Measurements from ENCODE around the gene PSEN1. TPM values are rescaled to one million over a fixed set of nuclear protein-coding genes. Genes with fewer than 3 reads are reported as not detected.

The PSEN1 gene
- total RNA-seq (10 to 100 TPM; 33.4 to 48.8 (median 44.0) TPM), polyA plus RNA-seq (10 to 100 TPM; 21.7 to 73.1 TPM)
- long read RNA-seq, donor 1, full-length matches to known transcripts: 90 of 124 reads
- long read RNA-seq, donor 1, partial matches to known transcripts: 12 of 124 reads
- long read RNA-seq, donor 1, other reads (novel, unspliced or antisense): 22 of 124 reads
- long read RNA-seq, donor 2, full-length matches to known transcripts: 15 of 15 reads
- long read RNA-seq, donor 2, partial matches to known transcripts: 0 of 15 reads
- long read RNA-seq, donor 2, other reads (novel, unspliced or antisense): 0 of 15 reads
- long read RNA-seq, donor 3, full-length matches to known transcripts: 51 of 69 reads
- long read RNA-seq, donor 3, partial matches to known transcripts: 3 of 69 reads
- long read RNA-seq, donor 3, other reads (novel, unspliced or antisense): 15 of 69 reads

GRCh38 chr14:73136387-73137225 lies at the start of gene PSEN1:
Gene PSEN1 (plus strand): TSS chr14:73136507. CDS start chr14:73148020, 11,513 bp downstream.
- peaks cover 13% of the 10 kb centered on the region for H3K4me1 ChIP-seq (ENCODE audit: insufficient read depth)
- H3K4me3 ChIP-seq: peak within 1 kb of the TSS; percentile 89
- H3K27me3 ChIP-seq: no peaks in the 10 kb centered on the region
- H3K36me3 ChIP-seq: no peaks in the 10 kb centered on the region
- TF ChIP-seq POLR2A (IDR thresholded peaks at IDR 0.05) (peak; percentile 81), EP300 (IDR thresholded peaks at IDR 0.05) (no peak)
- intact Hi-C loops (cut with DNase I): no loop called here
- 1% methylated on average over 53 to 71 of the region's 71 CpGs for WGBS, 3 donors
- no peaks in the 10 kb centered on the region for H3K9me3 ChIP-seq
- H3K27ac ChIP-seq: peak within 1 kb of the TSS; percentile 79 to 81
- peak; percentile 94 to 99 (median 98) for DNase-seq

GRCh38 chr14:73091044-73091443 lies 45.3 kb upstream of the PSEN1 start:
- no peak overlapping the region for H3K4me3 ChIP-seq
- no peak for TF ChIP-seq CTCF (IDR thresholded peaks at IDR 0.05)
- TF ChIP-seq POLR2A (IDR thresholded peaks at IDR 0.05): no peak
- no peak for TF ChIP-seq EP300 (IDR thresholded peaks at IDR 0.05)
- H3K9me3 ChIP-seq: no peaks in the 10 kb centered on the region
- H3K27me3 ChIP-seq: no peaks in the 10 kb centered on the region
- H3K4me1 ChIP-seq (ENCODE audit: insufficient read depth): no peaks in the 10 kb centered on the region
- intact Hi-C loops (cut with DNase I): no loop called here
- no peaks in the 10 kb centered on the region for H3K36me3 ChIP-seq
- DNase-seq: no peak
- H3K27ac ChIP-seq: no peak overlapping the region
- WGBS, 3 donors: 92 to 97% (median 94%) methylated on average over 2 of the region's 2 CpGs

GRCh38 chr14:73097421-73097820 lies 38.9 kb upstream of the PSEN1 start:
- Histone ChIP-seq H3K4me3 (no peak overlapping the region), H3K4me1 (ENCODE audit: insufficient read depth) (no peaks in the 10 kb centered on the region), H3K27ac (no peak overlapping the region), H3K9me3 (no peaks in the 10 kb centered on the region), H3K27me3 (no peaks in the 10 kb centered on the region), H3K36me3 (no peaks in the 10 kb centered on the region)
- intact Hi-C loops (cut with DNase I): no loop called here
- no peak for TF ChIP-seq CTCF (IDR thresholded peaks at IDR 0.05)
- no peak for TF ChIP-seq EP300 (IDR thresholded peaks at IDR 0.05)
- no peak for TF ChIP-seq POLR2A (IDR thresholded peaks at IDR 0.05)
- 96 to 97% (median 96%) methylated on average over 11 of the region's 11 CpGs for WGBS, 3 donors
- DNase-seq: no peak

GRCh38 chr14:73100334-73100733 lies 36.0 kb upstream of the PSEN1 start:
- no peak for DNase-seq
- no peaks in the 10 kb centered on the region for H3K27me3 ChIP-seq
- H3K9me3 ChIP-seq: no peaks in the 10 kb centered on the region
- no peaks in the 10 kb centered on the region for H3K36me3 ChIP-seq
- H3K27ac ChIP-seq: no peak overlapping the region
- intact Hi-C loops (cut with DNase I): no loop called here
- TF ChIP-seq POLR2A (IDR thresholded peaks at IDR 0.05) (no peak), CTCF (IDR thresholded peaks at IDR 0.05) (no peak), EP300 (IDR thresholded peaks at IDR 0.05) (no peak)
- H3K4me1 ChIP-seq (ENCODE audit: insufficient read depth): no peaks in the 10 kb centered on the region
- WGBS, 3 donors: 86 to 94% (median 91%) methylated on average over 4 of the region's 4 CpGs
- H3K4me3 ChIP-seq: no peak overlapping the region

Measured in ovary (tissue), 10 donors.